Nephron (organoid): ENCODE data around the gene MCM9.

Experiments used
- H3K27ac Mint-ChIP-seq, 3 experiments: 2 replicates each; pipeline ENCODE4 v1.8.0; 2020; ENCODE audit warnings: mixed read lengths in 3 of 3, mild to moderate bottlenecking in 2 of 3, moderate library complexity in 1 of 3
- H3K27me3 Mint-ChIP-seq: 2 replicates; pipeline ENCODE4 v1.8.0; 2021; ENCODE audit warnings: low read depth, mild to moderate bottlenecking, moderate library complexity, mixed read lengths
- H3K36me3 Mint-ChIP-seq: 2 replicates; pipeline ENCODE4 v1.8.0; 2020; ENCODE audit warnings: low read depth, mixed read lengths
- H3K4me1 Mint-ChIP-seq: 2 replicates; pipeline ENCODE4 v1.8.0; 2020; ENCODE audit warnings: mixed read lengths
- H3K4me3 Mint-ChIP-seq, 3 experiments: 2 replicates each; pipeline ENCODE4 v1.8.0; 2020; ENCODE audit warnings: mild to moderate bottlenecking in 3 of 3, mixed read lengths in 3 of 3, moderate library complexity in 2 of 3
- H3K9me3 Mint-ChIP-seq: 2 replicates; pipeline ENCODE4 v1.8.0; 2020; ENCODE audit warnings: mixed read lengths
- TF ChIP-seq, protein P1 (sequence below), 3 experiments: fragments of 200-600 bp; sonication (generic); IDR thresholded peaks; one replicate each; pipeline ENCODE4 v1.5.0; 2021; ENCODE audit warnings: antibody characterized with exemption in 3 of 3; ENCODE audit not compliant: unreplicated experiment in 3 of 3

Gene MCM9

DNA sequence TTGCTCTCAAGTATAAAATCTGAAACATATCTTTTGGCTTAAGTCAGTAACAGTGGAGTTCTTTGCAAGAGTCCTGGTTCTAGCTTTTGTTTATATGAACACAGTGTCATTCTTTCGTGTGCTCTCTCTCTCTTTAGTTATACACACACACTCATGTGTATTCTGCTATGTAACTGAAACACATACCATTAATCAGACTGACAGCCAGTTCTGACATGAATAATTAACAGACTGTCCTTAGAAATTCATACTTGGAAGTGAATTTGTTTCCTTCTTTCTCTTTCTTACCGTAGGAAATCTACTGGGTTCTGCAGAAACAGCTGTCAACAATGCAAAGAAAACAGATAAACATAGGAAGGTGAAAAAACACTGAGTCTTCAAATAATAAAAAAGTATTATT, 2.5 kb downstream of the MCM9 start:
- Mint-ChIP-seq H3K27me3 (peaks cover 3% of the 10 kb centered on the region), H3K9me3 (no peaks in the 10 kb centered on the region), H3K4me1 (peaks cover 31% of the 10 kb centered on the region), H3K27ac (peak overlapping the region in 1 of 3 experiments; percentile 47), H3K36me3 (peaks cover 18% of the 10 kb centered on the region), H3K4me3 (peak overlapping the region; percentile 83 to 92 (median 89))
- TF ChIP-seq, protein P1, sequence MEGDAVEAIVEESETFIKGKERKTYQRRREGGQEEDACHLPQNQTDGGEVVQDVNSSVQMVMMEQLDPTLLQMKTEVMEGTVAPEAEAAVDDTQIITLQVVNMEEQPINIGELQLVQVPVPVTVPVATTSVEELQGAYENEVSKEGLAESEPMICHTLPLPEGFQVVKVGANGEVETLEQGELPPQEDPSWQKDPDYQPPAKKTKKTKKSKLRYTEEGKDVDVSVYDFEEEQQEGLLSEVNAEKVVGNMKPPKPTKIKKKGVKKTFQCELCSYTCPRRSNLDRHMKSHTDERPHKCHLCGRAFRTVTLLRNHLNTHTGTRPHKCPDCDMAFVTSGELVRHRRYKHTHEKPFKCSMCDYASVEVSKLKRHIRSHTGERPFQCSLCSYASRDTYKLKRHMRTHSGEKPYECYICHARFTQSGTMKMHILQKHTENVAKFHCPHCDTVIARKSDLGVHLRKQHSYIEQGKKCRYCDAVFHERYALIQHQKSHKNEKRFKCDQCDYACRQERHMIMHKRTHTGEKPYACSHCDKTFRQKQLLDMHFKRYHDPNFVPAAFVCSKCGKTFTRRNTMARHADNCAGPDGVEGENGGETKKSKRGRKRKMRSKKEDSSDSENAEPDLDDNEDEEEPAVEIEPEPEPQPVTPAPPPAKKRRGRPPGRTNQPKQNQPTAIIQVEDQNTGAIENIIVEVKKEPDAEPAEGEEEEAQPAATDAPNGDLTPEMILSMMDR (IDR thresholded peaks at IDR 0.05; ENCODE audit: unreplicated experiment in 3 of 3): no peak

DNA sequence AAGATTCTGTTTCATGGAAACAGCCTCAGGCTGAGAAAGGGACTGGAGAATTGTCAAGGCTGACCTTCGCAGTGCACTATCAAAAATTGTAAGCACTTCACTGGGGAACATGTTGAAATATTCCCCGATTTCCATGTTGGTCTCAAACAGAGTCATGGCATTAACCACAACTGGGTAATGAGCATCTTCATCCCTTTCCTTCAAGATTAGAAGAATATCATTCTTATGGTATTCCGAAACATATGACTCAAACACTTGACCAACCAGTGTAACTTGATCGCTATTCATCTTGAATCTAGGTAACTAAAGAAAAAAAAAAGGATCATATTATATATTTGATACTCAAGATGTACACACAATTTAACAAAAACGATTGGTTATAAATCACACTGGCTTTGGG, 3.5 kb downstream of the MCM9 start:
- TF ChIP-seq, protein P1 (IDR thresholded peaks at IDR 0.05; ENCODE audit: unreplicated experiment in 3 of 3): no peak
- Mint-ChIP-seq H3K36me3 (peaks cover 23% of the 10 kb centered on the region), H3K9me3 (no peaks in the 10 kb centered on the region), H3K27me3 (peaks cover 2% of the 10 kb centered on the region), H3K27ac (no peak overlapping the region), H3K4me3 (no peak overlapping the region), H3K4me1 (peaks cover 26% of the 10 kb centered on the region)

DNA sequence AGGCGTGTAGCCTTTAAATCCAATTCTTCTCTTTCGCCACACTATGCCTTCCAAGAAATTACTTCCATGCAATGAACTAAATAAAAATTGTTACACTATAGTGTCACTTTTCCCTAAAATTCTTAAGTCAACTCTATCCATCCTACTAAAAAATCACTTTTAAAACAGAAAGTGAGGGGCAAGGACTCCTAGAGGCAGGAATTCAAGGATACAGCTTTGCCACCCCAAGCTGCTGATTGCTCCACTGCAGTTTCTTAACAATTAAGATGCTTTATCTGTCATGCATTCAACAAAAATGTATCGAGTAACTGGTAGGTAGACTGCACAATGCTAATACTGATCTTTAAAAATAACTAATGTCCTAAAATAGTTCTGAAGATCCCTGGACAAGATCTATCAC, 4.3 kb downstream of the MCM9 start:
- Mint-ChIP-seq H3K9me3 (no peaks in the 10 kb centered on the region), H3K4me3 (no peak overlapping the region)

DNA sequence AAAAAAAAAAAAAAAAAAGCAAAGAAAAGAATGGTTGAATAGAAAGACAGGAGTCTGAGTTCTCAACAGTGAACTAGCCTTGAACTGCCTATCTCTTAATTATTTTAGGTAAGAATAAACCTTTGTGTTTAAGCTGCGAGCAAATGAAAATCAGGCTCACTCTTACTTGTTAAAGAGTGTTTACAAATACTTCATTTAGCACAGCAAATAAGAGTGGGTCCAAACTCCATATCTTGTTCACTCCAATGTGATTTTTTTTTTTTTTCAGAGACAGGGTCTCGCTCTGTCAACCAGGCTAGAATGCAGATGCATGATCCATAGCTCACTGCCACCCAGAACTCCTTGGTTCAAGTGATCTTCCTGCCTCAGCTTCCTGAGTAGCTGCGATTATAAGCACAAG, 11.9 kb downstream of the MCM9 start:
- no peaks in the 10 kb centered on the region for H3K4me1 Mint-ChIP-seq
- H3K27ac Mint-ChIP-seq: no peak overlapping the region
- peaks cover 57% of the 10 kb centered on the region for H3K36me3 Mint-ChIP-seq
- H3K27me3 Mint-ChIP-seq: no peaks in the 10 kb centered on the region
- no peaks in the 10 kb centered on the region for H3K9me3 Mint-ChIP-seq
- TF ChIP-seq, protein P1 (IDR thresholded peaks at IDR 0.05; ENCODE audit: unreplicated experiment in 3 of 3): no peak
- no peak overlapping the region for H3K4me3 Mint-ChIP-seq

More for the DNA sequence above, 4.3 kb downstream of the MCM9 start:
- TF ChIP-seq, protein P1 (IDR thresholded peaks at IDR 0.05; ENCODE audit: unreplicated experiment in 3 of 3): no peak
- peaks cover 22% of the 10 kb centered on the region for H3K4me1 Mint-ChIP-seq
- peaks cover 28% of the 10 kb centered on the region for H3K36me3 Mint-ChIP-seq
- H3K27ac Mint-ChIP-seq: no peak overlapping the region
- no peaks in the 10 kb centered on the region for H3K27me3 Mint-ChIP-seq

DNA sequence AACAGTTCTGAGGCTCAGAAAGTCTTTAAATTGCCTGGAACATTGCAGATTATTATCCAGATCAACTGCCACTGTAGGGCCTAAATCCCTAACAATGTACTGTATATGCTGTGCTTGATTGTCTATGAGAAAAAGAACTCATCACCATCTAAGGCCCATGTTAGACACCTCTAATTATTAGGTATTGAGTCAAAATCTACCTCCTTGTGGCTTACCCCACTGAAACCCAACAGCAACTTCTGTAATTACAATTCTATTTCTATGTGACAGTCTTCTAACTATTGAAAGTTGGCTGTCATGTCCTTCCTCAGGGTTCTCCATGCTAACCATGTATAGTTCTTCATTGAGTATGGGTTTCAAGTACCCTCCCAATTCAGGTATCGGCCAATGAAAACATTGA, 13.9 kb downstream of the MCM9 start:
- TF ChIP-seq, protein P1 (IDR thresholded peaks at IDR 0.05; ENCODE audit: unreplicated experiment in 3 of 3): no peak
- H3K9me3 Mint-ChIP-seq: no peaks in the 10 kb centered on the region
- no peak overlapping the region for H3K27ac Mint-ChIP-seq
- no peaks in the 10 kb centered on the region for H3K27me3 Mint-ChIP-seq
- H3K4me3 Mint-ChIP-seq: no peak overlapping the region
- peaks cover 54% of the 10 kb centered on the region for H3K36me3 Mint-ChIP-seq
- no peaks in the 10 kb centered on the region for H3K4me1 Mint-ChIP-seq

DNA sequence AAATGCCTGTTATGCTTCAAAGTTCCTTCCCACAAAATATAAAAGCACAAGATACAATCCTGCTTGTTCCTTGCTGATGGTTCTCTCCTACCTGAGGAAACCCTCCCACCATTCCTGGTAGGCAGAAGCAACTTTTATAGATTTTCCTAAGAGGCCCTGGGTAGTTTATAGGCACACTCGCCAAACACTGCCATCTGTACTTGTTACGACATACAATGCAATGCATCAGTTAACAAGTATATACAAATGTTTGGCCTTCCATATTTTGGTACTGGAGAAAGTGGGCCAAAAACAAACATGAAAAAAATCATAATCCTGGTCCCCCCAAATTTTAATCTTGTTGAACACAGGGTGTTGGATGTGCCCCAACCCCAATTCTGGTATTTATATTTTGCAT, 16.6 kb downstream of the MCM9 start:
- H3K4me3 Mint-ChIP-seq: no peak overlapping the region
- H3K27ac Mint-ChIP-seq: no peak overlapping the region
- peaks cover 59% of the 10 kb centered on the region for H3K36me3 Mint-ChIP-seq
- no peaks in the 10 kb centered on the region for H3K9me3 Mint-ChIP-seq
- H3K27me3 Mint-ChIP-seq: no peaks in the 10 kb centered on the region
- no peaks in the 10 kb centered on the region for H3K4me1 Mint-ChIP-seq
- TF ChIP-seq, protein P1 (IDR thresholded peaks at IDR 0.05; ENCODE audit: unreplicated experiment in 3 of 3): no peak
